Mesenchymal stem cell (in vitro differentiated cells and primary cell): ENCODE results near the gene UGT2B28. TPM values are rescaled to one million over a fixed set of nuclear protein-coding genes. Genes with fewer than 3 reads are reported as not detected.
"Not testable (repeated sequence)": the region's sequence is repeated elsewhere in the genome, so short reads cannot be mapped to it uniquely, and the experiment has no call there.

Source experiments
- DNase-seq: peaks from one replicate; pipeline ENCODE4 v3.0.0-alpha.2; 2013
- H2AFZ ChIP-seq: one replicate; pipeline ENCODE4 v1.6.1; 2013; ENCODE audit warnings: low read depth, mild to moderate bottlenecking, control low read depth, inconsistent platforms, low read length, moderate library complexity
- H2AK5ac ChIP-seq: 2 replicates; pipeline ENCODE4 v1.6.1; 2013; ENCODE audit warnings: low read length, moderate library complexity, mild to moderate bottlenecking, inconsistent platforms; ENCODE audit not compliant: severe bottlenecking
- H2BK120ac ChIP-seq: one replicate; pipeline ENCODE4 v1.6.1; 2013; ENCODE audit warnings: low read depth, mild to moderate bottlenecking, inconsistent platforms, low read length, moderate library complexity
- H2BK12ac ChIP-seq, 2 experiments: one replicate each; pipeline ENCODE4 v1.6.1; 2013; ENCODE audit warnings: inconsistent platforms in 2 of 2, low read length in 2 of 2, mild to moderate bottlenecking in 2 of 2, moderate library complexity in 2 of 2, control low read depth in 1 of 2
- H2BK15ac ChIP-seq: one replicate; pipeline ENCODE4 v1.6.1; 2013; ENCODE audit warnings: mild to moderate bottlenecking, low read depth, inconsistent platforms; ENCODE audit not compliant: poor library complexity, severe bottlenecking
- H2BK5ac ChIP-seq: 2 replicates; pipeline ENCODE4 v1.6.1; 2013; ENCODE audit warnings: low read depth, mild to moderate bottlenecking, low read length, control low read depth, inconsistent platforms; ENCODE audit not compliant: poor library complexity, severe bottlenecking
- H3K14ac ChIP-seq, 2 experiments: one replicate each; pipeline ENCODE4 v1.6.1; 2013; ENCODE audit warnings: inconsistent platforms in 2 of 2, low read length in 2 of 2, control low read depth in 1 of 2, mild to moderate bottlenecking in 1 of 2, moderate library complexity in 1 of 2
- H3K18ac ChIP-seq, 2 experiments: one replicate each; pipeline ENCODE4 v1.6.1; 2013; ENCODE audit warnings: inconsistent platforms in 2 of 2, low read length in 2 of 2, control low read depth in 1 of 2, low read depth in 1 of 2, mild to moderate bottlenecking in 1 of 2
- H3K23ac ChIP-seq, 2 experiments: one replicate each; pipeline ENCODE4 v1.6.1; 2013; ENCODE audit warnings: inconsistent platforms in 2 of 2, low read length in 2 of 2, mild to moderate bottlenecking in 2 of 2, moderate library complexity in 2 of 2, control low read depth in 1 of 2
- H3K27ac ChIP-seq: 2 replicates; pipeline ENCODE4 v1.5.1; 2013; ENCODE audit warnings: mild to moderate bottlenecking, moderate library complexity, low read length, control low read depth, inconsistent platforms; ENCODE audit not compliant: poor library complexity, severe bottlenecking
- H3K27me3 ChIP-seq, 2 experiments: 2 replicates each; pipeline versions ENCODE4 v1.6.1 to v1.7.0; 2013; ENCODE audit warnings: low read length in 2 of 2, mild to moderate bottlenecking in 2 of 2, moderate library complexity in 2 of 2, control low read depth in 1 of 2, inconsistent platforms in 1 of 2; ENCODE audit not compliant: control insufficient read depth in 1 of 2, insufficient read depth in 1 of 2
- H3K36me3 ChIP-seq, 2 experiments: 2 replicates each; pipeline versions ENCODE4 v1.6.1 to v1.7.0; 2013; ENCODE audit warnings: low read length in 2 of 2, control low read depth in 1 of 2, inconsistent platforms in 1 of 2, low read depth in 1 of 2, mild to moderate bottlenecking in 1 of 2; ENCODE audit not compliant: insufficient read depth in 2 of 2, control insufficient read depth in 1 of 2
- H3K4ac ChIP-seq, 2 experiments: one replicate each; pipeline ENCODE4 v1.6.1; 2013; ENCODE audit warnings: inconsistent platforms in 2 of 2, low read length in 2 of 2, mild to moderate bottlenecking in 2 of 2, moderate library complexity in 2 of 2, control low read depth in 1 of 2, low read depth in 1 of 2
- H3K4me1 ChIP-seq: 2 replicates; pipeline ENCODE4 v1.6.1; 2013; ENCODE audit warnings: low read depth, low read length, control low read depth; ENCODE audit not compliant: control insufficient read depth, insufficient read depth
- H3K4me2 ChIP-seq: 2 replicates; pipeline ENCODE4 v1.6.1; 2013; ENCODE audit warnings: low read length, mild to moderate bottlenecking, inconsistent platforms; ENCODE audit not compliant: poor library complexity, severe bottlenecking
- H3K4me3 ChIP-seq, 2 experiments: 2 replicates each; pipeline versions ENCODE4 v1.5.1 to v1.7.0; 2013; ENCODE audit warnings: low read length in 2 of 2, mild to moderate bottlenecking in 2 of 2, control low read depth in 1 of 2, low read depth in 1 of 2; ENCODE audit not compliant: insufficient read depth in 1 of 2
- H3K79me1 ChIP-seq: replicated peaks from 2 replicates; pipeline ENCODE4 v1.6.1; 2013; ENCODE audit warnings: mild to moderate bottlenecking, control low read depth, low read length, inconsistent platforms; ENCODE audit not compliant: poor library complexity, severe bottlenecking
- H3K9ac ChIP-seq: 2 replicates; pipeline ENCODE4 v1.7.0; 2013; ENCODE audit warnings: mild to moderate bottlenecking, low read length, moderate library complexity
- H3K9me3 ChIP-seq: 2 replicates; pipeline ENCODE4 v1.7.0; 2013; ENCODE audit warnings: mild to moderate bottlenecking, low read length; ENCODE audit not compliant: control insufficient read depth
- H4K8ac ChIP-seq: one replicate; pipeline ENCODE4 v1.6.1; 2013; ENCODE audit warnings: inconsistent platforms, mild to moderate bottlenecking, low read length, moderate library complexity
- H4K91ac ChIP-seq: one replicate; pipeline ENCODE4 v1.6.1; 2013; ENCODE audit warnings: mild to moderate bottlenecking, low read length, inconsistent platforms
- WGBS: methylation state at CpG from one replicate; pipeline ENCODE4 v1.1.7; 2013; ENCODE audit warnings: mixed read lengths; 5-methylcytosine and 5-hydroxymethylcytosine counted together
- polyA plus RNA-seq, 2 experiments: library from polyadenylated mRNA; stranded (reverse); fragments of 200-250 nt; gene quantifications; one replicate each; pipeline ENCODE4 v1.2.3, GENCODE V29; 2013

Gene UGT2B28
- not detected for polyA plus RNA-seq (2013, experiment 1 of 2)
- not detected for polyA plus RNA-seq (2013, experiment 2 of 2)

- H2BK120ac ChIP-seq, result not testable (repeated sequence)
Observed at GRCh38 chr4:69280081-69280480, at the start of gene UGT2B28. Gene UGT2B28, plus strand, starts transcription at chr4:69280475. Its CDS starts 26 bp downstream, at chr4:69280501.

DNA sequence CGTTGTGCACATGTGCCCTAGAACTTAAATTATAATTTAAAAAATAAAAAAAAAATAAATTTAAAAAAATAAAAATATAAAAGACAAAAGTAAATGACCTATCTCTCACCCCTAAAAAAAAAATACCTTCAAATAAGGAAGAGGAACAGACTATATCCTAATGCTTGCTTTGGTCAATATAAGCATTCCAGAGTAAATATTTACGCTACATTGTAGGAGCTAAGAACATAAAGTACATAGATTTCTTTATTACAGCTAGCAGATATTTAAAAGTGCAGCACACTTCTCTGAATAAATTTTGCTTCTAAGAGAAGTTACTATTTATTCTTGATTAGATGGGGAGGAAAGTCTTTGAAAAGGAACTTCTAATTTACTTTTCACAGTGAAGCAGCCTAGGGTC is 41.2 kb upstream of the UGT2B28 start:
- WGBS, result no CpG with 5 or more reads among the region's 2 CpGs
- Histone ChIP-seq H3K9ac (no peak overlapping the region), H3K4ac (no peak overlapping the region), H3K36me3 (no peaks in the 10 kb centered on the region), H3K4me2 (no peak overlapping the region), H2BK5ac (no peak overlapping the region), H3K4me1 (no peaks in the 10 kb centered on the region), H3K18ac (no peak overlapping the region), H3K27ac (no peak overlapping the region), H3K23ac (no peak overlapping the region), H3K9me3 (no peaks in the 10 kb centered on the region), H4K8ac (no peak overlapping the region), H3K27me3 (no peaks in the 10 kb centered on the region), H3K79me1 (no peaks in the 10 kb centered on the region), H3K4me3 (no peak overlapping the region), H4K91ac (no peak overlapping the region), H2AK5ac (no peak overlapping the region), H2BK15ac (no peak overlapping the region), H2AFZ (no peak overlapping the region), H2BK12ac (no peak overlapping the region), H3K14ac (no peak overlapping the region), H2BK120ac (no peak overlapping the region)
- DNase-seq, result no peak

More at GRCh38 chr4:69280081-69280480, at the start of gene UGT2B28:
- H3K23ac ChIP-seq, H3K27ac ChIP-seq, H3K14ac ChIP-seq, H3K9me3 ChIP-seq, H3K36me3 ChIP-seq, H2BK12ac ChIP-seq, DNase-seq, H3K18ac ChIP-seq, H3K4me1 ChIP-seq, H2AK5ac ChIP-seq, H3K27me3 ChIP-seq, H3K79me1 ChIP-seq, H3K4me2 ChIP-seq, H4K8ac ChIP-seq, H3K4ac ChIP-seq, H3K9ac ChIP-seq, H2BK15ac ChIP-seq, H2AFZ ChIP-seq, H2BK5ac ChIP-seq, H3K4me3 ChIP-seq, H4K91ac ChIP-seq: not testable (repeated sequence)
- WGBS, result 100% methylated on average over 3 of the region's 4 CpGs

GRCh38 chr4:69239557-69240168 is 40.6 kb upstream of the UGT2B28 start:
- Histone ChIP-seq H3K9ac (no peak overlapping the region), H3K18ac (no peak overlapping the region), H3K23ac (no peak overlapping the region), H3K4ac (no peak overlapping the region), H3K4me1 (no peaks in the 10 kb centered on the region), H3K9me3 (no peaks in the 10 kb centered on the region), H2AFZ (no peak overlapping the region), H2BK5ac (no peak overlapping the region), H4K8ac (no peak overlapping the region), H3K27me3 (no peaks in the 10 kb centered on the region), H2BK12ac (no peak overlapping the region), H2BK15ac (no peak overlapping the region), H3K14ac (no peak overlapping the region), H3K4me2 (no peak overlapping the region), H2BK120ac (no peak overlapping the region), H3K79me1 (no peaks in the 10 kb centered on the region), H3K36me3 (no peaks in the 10 kb centered on the region), H3K27ac (no peak overlapping the region), H2AK5ac (no peak overlapping the region), H3K4me3 (no peak overlapping the region), H4K91ac (no peak overlapping the region)
- no peak for DNase-seq
- 82% methylated on average over 2 of the region's 6 CpGs for WGBS

DNA sequence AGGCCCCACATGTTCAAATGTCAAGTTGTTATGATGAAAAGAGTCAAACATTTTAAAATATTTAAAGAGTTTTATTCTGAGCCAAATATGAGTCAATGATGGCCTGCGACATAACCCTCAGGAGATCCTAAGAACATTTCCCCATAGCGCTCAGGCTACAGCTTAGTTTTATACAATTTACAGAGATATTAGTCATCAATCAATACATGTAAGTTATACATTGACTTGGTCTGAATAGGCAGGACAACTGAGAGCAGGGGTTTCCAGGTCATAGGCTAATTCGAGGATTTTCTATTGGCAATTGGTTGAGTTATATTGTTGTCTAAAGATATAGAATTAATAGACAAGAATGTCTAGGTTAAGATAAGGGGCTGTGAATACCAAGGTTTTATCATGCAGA is 39.5 kb upstream of the UGT2B28 start:
- H3K4me3 ChIP-seq, H3K4me2 ChIP-seq, H2AFZ ChIP-seq, H2AK5ac ChIP-seq, H2BK120ac ChIP-seq, H3K9ac ChIP-seq, H3K18ac ChIP-seq, H3K4me1 ChIP-seq, H3K27me3 ChIP-seq, H4K8ac ChIP-seq, H3K14ac ChIP-seq, H3K36me3 ChIP-seq, H3K27ac ChIP-seq, H3K79me1 ChIP-seq, DNase-seq, H2BK12ac ChIP-seq, H4K91ac ChIP-seq, H2BK5ac ChIP-seq, H3K4ac ChIP-seq, H3K9me3 ChIP-seq, H2BK15ac ChIP-seq, H3K23ac ChIP-seq: not testable (repeated sequence)
- WGBS, result 86% methylated on average over 1 of the region's 3 CpGs
